ENCODE data around the gene AUTS2.

Gene AUTS2

DNA sequence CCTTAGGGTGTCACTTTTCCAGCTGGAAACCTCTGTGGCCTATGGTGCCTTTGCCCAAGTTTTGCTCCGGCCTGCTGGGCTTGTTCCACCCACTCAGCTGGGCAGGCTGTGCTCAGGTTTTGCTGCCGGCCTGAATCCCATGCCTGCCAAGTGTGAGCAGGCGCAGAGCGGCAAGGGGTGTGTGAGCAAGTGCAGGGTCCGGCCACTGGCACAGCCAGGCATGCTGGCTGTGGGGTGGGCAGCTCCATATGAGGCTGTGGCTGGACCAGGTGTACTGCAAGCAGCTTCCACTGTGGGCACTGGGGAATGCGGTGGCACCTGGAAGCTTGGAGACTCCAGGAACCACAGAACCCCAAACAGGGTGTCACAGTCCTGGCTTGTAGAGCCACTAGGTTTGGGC, 92.1 kb downstream of the AUTS2 start:
- no peak overlapping the region for H3K9ac ChIP-seq (ENCODE audit: insufficient read length, low read depth)
- H3K4me1 ChIP-seq (ENCODE audit: insufficient read depth, insufficient read length), result no peaks in the 10 kb centered on the region
- peaks cover 5% of the 10 kb centered on the region for H3K36me3 ChIP-seq (ENCODE audit: insufficient read depth, insufficient read length, low read length)
- no peaks in the 10 kb centered on the region for H3K27me3 ChIP-seq (ENCODE audit: insufficient read depth, insufficient read length)
- TF ChIP-seq YY1 (IDR thresholded peaks at IDR 0.05; ENCODE audit: insufficient read depth, insufficient read length), result no peak
- TF ChIP-seq ZNF274 (IDR thresholded peaks at IDR 0.05; ENCODE audit: low read depth, low read length), result no peak
- TF ChIP-seq SUZ12 (IDR thresholded peaks at IDR 0.05; ENCODE audit: extremely low read depth, insufficient read depth, insufficient read length), result no peak
- no peaks in the 10 kb centered on the region; the same call in 1 of the 2 replicates for H3K9me3 ChIP-seq (ENCODE audit: insufficient read depth, low read length)
- H3K4me3 ChIP-seq (ENCODE audit: insufficient read length, low read depth), result no peak overlapping the region
- DNase-seq (ENCODE audit: low read depth, low spot score), result no peak

DNA sequence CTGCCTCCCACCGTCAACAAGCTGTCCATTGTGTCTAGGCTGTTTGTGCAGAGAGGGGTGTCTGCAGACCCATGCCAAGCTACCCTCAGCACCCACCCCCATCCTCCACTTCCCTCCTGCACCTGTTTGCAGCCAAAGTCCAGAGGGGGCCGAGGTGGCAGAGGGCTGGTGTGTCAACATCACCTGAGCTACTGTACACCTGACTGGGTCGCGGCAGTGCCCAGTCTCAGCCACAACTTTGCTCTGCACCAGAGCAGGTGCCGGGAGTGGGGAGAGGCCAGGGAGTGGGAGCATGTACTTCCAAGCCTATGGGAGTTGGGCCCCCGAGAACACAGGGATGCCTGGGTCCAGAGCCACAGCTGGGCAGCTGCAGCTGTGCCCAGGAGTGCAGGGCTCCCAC, 93.1 kb downstream of the AUTS2 start:
- H3K4me3 ChIP-seq (ENCODE audit: insufficient read length, low read depth), result no peak overlapping the region
- no peaks in the 10 kb centered on the region for H3K4me1 ChIP-seq (ENCODE audit: insufficient read depth, insufficient read length)
- no peaks in the 10 kb centered on the region for H3K27me3 ChIP-seq (ENCODE audit: insufficient read depth, insufficient read length)
- no peaks in the 10 kb centered on the region; the same call in 1 of the 2 replicates for H3K9me3 ChIP-seq (ENCODE audit: insufficient read depth, low read length)
- H3K9ac ChIP-seq (ENCODE audit: insufficient read length, low read depth), result no peak overlapping the region
- TF ChIP-seq ZNF274 (IDR thresholded peaks at IDR 0.05; ENCODE audit: low read depth, low read length), result no peak
- no peak for TF ChIP-seq YY1 (IDR thresholded peaks at IDR 0.05; ENCODE audit: insufficient read depth, insufficient read length)
- TF ChIP-seq SUZ12 (IDR thresholded peaks at IDR 0.05; ENCODE audit: extremely low read depth, insufficient read depth, insufficient read length), result no peak
- peaks cover 5% of the 10 kb centered on the region for H3K36me3 ChIP-seq (ENCODE audit: insufficient read depth, insufficient read length, low read length)
- no peak for DNase-seq (ENCODE audit: low read depth, low spot score)

DNA sequence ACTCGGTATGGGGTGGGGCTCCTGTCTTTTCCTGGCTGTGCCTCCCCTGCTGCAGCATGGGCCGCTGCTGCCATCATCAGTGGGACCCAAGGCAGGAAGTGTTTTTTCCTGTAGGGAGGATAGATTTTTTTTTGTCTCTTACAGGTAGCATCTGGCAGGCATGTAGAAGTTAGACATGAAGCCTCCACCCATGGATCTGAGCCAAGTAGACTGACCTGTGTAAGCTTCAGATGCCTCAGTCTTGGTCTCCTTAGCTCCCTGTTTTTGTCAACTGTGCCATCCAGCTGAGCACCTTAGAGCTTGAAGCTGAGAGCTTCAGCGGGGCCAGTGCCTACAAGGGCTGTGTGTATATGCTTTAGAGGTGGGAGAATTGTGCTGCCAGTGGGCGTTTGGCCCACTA, 93.5 kb downstream of the AUTS2 start:
- no peak overlapping the region for H3K9ac ChIP-seq (ENCODE audit: insufficient read length, low read depth)
- DNase-seq (ENCODE audit: low read depth, low spot score), result no peak
- H3K36me3 ChIP-seq (ENCODE audit: insufficient read depth, insufficient read length, low read length), result peaks cover 5% of the 10 kb centered on the region
- TF ChIP-seq ZNF274 (IDR thresholded peaks at IDR 0.05; ENCODE audit: low read depth, low read length) (no peak), SUZ12 (IDR thresholded peaks at IDR 0.05; ENCODE audit: extremely low read depth, insufficient read depth, insufficient read length) (no peak), YY1 (IDR thresholded peaks at IDR 0.05; ENCODE audit: insufficient read depth, insufficient read length) (no peak)
- H3K27me3 ChIP-seq (ENCODE audit: insufficient read depth, insufficient read length), result no peaks in the 10 kb centered on the region
- no peaks in the 10 kb centered on the region; the same call in 1 of the 2 replicates for H3K9me3 ChIP-seq (ENCODE audit: insufficient read depth, low read length)
- no peak overlapping the region for H3K4me3 ChIP-seq (ENCODE audit: insufficient read length, low read depth)
- H3K4me1 ChIP-seq (ENCODE audit: insufficient read depth, insufficient read length), result no peaks in the 10 kb centered on the region

DNA sequence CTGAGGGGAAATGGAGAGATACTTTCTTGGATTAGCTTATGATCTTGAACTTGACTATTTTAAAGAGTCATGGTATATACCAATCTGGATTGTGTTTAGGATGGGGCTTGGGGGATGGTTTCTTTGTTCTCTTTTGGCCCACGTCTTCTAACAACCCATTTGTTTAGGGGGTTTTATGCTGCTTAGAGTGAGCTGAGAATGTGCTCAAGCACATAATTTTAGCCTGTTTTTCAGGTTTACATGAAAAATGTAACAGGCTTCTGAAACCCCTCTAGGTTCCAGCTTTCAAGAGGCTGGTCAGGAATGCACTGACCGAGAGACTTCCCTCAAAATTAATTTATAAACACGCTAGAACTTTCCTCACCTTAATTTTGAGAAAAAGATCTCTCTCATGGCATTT, 94.3 kb downstream of the AUTS2 start:
- TF ChIP-seq YY1 (IDR thresholded peaks at IDR 0.05; ENCODE audit: insufficient read depth, insufficient read length) (no peak), ZNF274 (IDR thresholded peaks at IDR 0.05; ENCODE audit: low read depth, low read length) (no peak), SUZ12 (IDR thresholded peaks at IDR 0.05; ENCODE audit: extremely low read depth, insufficient read depth, insufficient read length) (no peak)
- H3K27me3 ChIP-seq (ENCODE audit: insufficient read depth, insufficient read length), result no peaks in the 10 kb centered on the region
- H3K4me3 ChIP-seq (ENCODE audit: insufficient read length, low read depth), result no peak overlapping the region
- DNase-seq (ENCODE audit: low read depth, low spot score), result no peak
- H3K4me1 ChIP-seq (ENCODE audit: insufficient read depth, insufficient read length), result no peaks in the 10 kb centered on the region
- peaks cover 5% of the 10 kb centered on the region for H3K36me3 ChIP-seq (ENCODE audit: insufficient read depth, insufficient read length, low read length)
- no peaks in the 10 kb centered on the region; the same call in 1 of the 2 replicates for H3K9me3 ChIP-seq (ENCODE audit: insufficient read depth, low read length)
- no peak overlapping the region for H3K9ac ChIP-seq (ENCODE audit: insufficient read length, low read depth)

DNA sequence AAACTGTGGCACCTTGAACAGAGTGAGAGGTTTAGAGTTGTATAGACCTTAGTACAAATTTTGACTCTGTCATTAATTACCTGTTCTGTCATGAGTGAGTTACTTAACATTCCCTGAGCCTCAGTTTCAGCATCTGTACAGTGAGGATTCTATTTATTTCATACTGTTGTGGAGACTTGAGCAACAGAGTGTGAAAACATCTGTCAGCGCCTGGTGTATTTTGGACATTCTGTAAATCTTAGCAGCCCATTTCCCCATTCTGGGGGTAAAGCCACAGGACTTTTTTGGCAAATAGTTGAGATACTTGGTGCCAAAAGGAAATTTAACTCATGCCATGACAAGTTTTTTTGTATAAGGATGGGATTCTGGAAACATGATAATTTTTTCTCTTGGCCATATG, 94.8 kb downstream of the AUTS2 start:
- no peak for TF ChIP-seq ZNF274 (IDR thresholded peaks at IDR 0.05; ENCODE audit: low read depth, low read length)
- no peak for TF ChIP-seq SUZ12 (IDR thresholded peaks at IDR 0.05; ENCODE audit: extremely low read depth, insufficient read depth, insufficient read length)
- TF ChIP-seq YY1 (IDR thresholded peaks at IDR 0.05; ENCODE audit: insufficient read depth, insufficient read length), result no peak
- DNase-seq (ENCODE audit: low read depth, low spot score), result no peak
- peaks cover 5% of the 10 kb centered on the region for H3K36me3 ChIP-seq (ENCODE audit: insufficient read depth, insufficient read length, low read length)
- H3K4me3 ChIP-seq (ENCODE audit: insufficient read length, low read depth), result no peak overlapping the region
- H3K4me1 ChIP-seq (ENCODE audit: insufficient read depth, insufficient read length), result no peaks in the 10 kb centered on the region
- no peaks in the 10 kb centered on the region for H3K27me3 ChIP-seq (ENCODE audit: insufficient read depth, insufficient read length)
- no peaks in the 10 kb centered on the region; the same call in 1 of the 2 replicates for H3K9me3 ChIP-seq (ENCODE audit: insufficient read depth, low read length)
- H3K9ac ChIP-seq (ENCODE audit: insufficient read length, low read depth), result no peak overlapping the region

DNA sequence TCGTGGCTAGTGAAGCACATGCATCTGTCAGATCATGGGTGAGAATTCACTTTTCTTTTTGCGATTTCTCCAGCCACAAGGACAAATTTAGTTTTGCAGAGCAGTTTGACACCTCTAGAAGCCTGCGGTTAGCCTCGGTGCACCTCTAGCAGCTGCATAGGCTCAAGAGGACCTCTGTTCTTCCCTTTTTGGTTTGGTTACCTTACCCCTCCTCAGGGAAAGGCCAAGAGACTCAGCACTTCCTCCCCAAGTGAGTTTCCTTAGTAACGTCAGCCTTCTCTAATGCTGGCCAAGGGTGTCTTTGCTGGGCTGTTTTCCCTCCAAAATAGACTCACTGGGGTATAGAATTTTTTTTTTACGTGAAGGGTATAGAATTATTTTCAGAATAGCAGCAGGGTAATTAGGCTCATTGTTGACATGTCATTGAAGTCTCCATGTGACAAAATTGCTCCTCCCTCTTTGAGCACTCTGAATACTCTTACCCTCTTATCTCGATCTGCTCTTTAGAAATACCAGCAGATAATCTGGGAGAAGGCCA, 97.8 kb downstream of the AUTS2 start:
- no peak for DNase-seq (ENCODE audit: low read depth, low spot score)
- Histone ChIP-seq H3K4me1 (ENCODE audit: insufficient read depth, insufficient read length) (no peaks in the 10 kb centered on the region), H3K4me3 (ENCODE audit: insufficient read length, low read depth) (no peak overlapping the region), H3K9me3 (ENCODE audit: insufficient read depth, low read length) (no peaks in the 10 kb centered on the region), H3K36me3 (ENCODE audit: insufficient read depth, insufficient read length, low read length) (peaks cover 4% of the 10 kb centered on the region), H3K27me3 (ENCODE audit: insufficient read depth, insufficient read length) (no peaks in the 10 kb centered on the region), H3K9ac (ENCODE audit: insufficient read length, low read depth) (no peak overlapping the region)
- TF ChIP-seq SUZ12 (IDR thresholded peaks at IDR 0.05; ENCODE audit: extremely low read depth, insufficient read depth, insufficient read length) (no peak), ZNF274 (IDR thresholded peaks at IDR 0.05; ENCODE audit: low read depth, low read length) (no peak), YY1 (IDR thresholded peaks at IDR 0.05; ENCODE audit: insufficient read depth, insufficient read length) (no peak)

DNA sequence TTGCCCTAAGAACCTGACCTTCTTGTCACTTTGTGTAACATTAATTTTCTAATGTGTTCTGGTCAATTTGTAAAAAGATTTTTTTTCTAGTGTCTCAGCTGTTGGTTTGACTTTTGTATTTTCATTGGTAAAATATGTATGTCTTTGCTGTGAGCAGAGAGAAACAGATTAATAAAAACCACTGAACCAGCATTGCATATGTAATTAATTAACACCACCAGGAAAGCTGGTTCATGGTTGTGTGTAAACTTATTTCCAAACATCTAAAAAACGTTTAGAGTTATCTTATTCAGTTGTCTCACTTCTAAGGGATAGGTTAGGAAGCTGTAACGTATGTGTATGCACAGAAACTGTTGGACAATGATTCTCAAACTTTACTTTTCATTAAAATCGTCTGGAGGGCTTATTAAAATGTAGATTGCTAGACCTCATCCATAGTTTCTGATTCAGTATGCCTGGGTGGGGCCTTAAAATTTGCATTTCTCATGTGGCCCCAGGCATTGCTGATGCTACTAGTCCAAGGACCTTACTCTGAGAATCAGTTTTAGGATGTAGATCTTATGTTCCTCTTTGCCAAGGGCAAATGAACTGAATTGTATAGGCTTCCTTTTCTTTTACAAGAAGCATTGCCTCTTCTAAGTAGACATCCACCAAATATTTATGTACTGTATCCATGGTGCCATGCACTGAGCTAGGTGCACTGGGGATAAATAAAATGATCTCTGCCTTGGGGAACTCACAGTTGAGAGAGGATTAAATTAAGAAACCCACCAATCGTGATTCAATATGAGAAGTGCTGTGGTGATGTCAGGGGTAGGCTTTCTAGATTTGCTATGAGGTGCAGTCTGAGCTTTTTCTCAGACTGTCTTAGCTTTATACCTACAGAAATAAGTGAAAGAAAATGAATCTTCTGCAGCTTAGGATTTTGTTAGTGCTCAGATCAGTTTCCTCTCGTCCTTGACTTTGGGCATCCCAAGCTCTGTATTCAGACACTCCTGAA, 98.7 kb downstream of the AUTS2 start:
- no peak for TF ChIP-seq SUZ12 (IDR thresholded peaks at IDR 0.05; ENCODE audit: extremely low read depth, insufficient read depth, insufficient read length)
- H3K36me3 ChIP-seq (ENCODE audit: insufficient read depth, insufficient read length, low read length), result no peaks in the 10 kb centered on the region
- H3K27me3 ChIP-seq (ENCODE audit: insufficient read depth, insufficient read length), result no peaks in the 10 kb centered on the region
- no peak overlapping the region for H3K4me3 ChIP-seq (ENCODE audit: insufficient read length, low read depth)
- no peaks in the 10 kb centered on the region for H3K9me3 ChIP-seq (ENCODE audit: insufficient read depth, low read length)
- no peak for DNase-seq (ENCODE audit: low read depth, low spot score)
- H3K4me1 ChIP-seq (ENCODE audit: insufficient read depth, insufficient read length), result no peaks in the 10 kb centered on the region
- no peak overlapping the region for H3K9ac ChIP-seq (ENCODE audit: insufficient read length, low read depth)
